ENCODE results near the gene ACADVL.

Gene ACADVL

DNA sequence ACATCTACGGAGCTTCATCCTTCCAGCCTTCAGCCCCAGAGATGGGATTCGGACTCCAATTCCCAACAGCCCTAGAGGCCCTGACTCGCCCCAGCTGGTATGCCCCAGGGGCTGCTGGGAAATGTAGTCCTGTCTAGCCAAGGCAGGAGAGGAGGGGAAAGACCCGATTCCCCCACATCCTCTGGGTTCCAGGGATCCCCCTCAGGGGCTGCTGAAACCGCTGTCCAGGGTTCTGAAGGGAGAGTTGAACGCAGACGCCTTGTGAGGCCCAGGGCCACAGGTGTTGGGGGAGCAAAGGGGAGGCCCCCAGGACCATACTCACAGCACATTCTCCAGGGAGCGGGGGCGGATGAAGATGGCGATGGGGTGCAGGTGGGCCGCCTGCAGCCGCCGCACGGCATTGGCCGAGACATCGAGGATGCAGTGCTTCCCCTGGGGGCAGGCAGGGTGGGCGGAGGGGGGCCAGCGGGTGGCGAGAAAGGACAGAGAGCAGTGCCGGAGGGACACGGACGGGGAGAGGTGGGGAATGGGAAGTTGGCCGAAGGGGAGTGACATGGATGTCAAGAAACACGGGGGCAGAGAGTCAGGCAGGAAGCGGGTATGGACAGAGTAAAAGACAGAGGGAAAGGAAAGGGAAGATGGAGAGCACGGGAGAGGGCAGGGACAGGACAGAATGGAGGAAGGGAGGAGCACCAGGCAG, 28.0 kb upstream of the ACADVL start:
- no peak for DNase-seq

DNA sequence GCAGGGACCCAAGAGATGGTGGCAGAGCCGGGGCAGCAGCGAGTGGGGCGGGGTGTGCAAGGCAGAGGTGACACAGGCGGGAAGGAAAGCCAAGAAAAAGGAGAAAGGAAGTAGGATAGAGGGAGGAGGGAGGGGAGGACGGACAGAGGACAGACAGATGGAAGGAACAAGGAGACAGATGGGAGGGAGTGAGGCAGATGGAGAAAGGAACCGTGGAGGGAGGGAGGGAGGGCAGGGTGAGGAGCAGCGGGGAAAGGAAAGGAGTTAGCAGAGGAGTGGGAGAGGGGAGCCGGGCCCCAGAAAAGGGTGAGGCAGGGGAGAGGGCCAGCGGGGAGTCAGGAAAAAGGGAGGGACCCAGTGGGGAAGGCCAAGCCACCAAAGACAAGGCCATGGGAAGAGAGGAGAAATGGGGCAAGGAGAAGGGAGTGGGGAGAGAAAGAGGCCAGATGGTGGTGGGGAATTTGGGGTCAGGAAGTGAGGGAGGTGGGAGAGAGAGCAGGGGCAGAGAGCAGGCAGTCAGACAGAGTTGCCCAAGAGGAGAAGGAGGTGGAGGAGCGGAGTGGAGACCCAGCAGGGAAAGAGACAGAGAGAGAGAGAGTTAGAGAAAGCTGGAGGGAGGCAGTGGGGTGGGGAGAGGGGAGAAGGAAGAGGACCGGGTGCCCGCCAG, 27.3 kb upstream of the ACADVL start:
- no peak for DNase-seq

DNA sequence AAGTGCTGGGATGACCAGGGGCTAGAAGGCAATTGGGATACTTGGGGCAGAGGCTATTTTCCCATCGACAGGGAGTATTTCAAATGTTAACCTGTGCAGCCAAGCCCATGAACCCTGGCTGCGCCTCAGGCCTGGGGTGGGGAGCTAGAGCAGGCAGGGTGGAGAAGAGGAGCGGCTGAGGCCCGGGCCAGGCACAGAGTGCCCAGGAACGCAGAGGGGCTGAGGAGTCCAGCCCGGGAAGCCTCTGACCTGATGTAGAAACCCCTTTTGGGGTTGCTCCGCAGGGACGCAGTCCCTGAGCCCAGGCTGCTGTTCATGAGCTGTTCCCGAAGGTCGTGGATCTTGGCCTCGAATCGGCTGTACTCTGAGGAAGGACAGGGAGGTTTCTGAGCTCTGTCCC, 23.8 kb upstream of the ACADVL start:
- no peak for DNase-seq

DNA sequence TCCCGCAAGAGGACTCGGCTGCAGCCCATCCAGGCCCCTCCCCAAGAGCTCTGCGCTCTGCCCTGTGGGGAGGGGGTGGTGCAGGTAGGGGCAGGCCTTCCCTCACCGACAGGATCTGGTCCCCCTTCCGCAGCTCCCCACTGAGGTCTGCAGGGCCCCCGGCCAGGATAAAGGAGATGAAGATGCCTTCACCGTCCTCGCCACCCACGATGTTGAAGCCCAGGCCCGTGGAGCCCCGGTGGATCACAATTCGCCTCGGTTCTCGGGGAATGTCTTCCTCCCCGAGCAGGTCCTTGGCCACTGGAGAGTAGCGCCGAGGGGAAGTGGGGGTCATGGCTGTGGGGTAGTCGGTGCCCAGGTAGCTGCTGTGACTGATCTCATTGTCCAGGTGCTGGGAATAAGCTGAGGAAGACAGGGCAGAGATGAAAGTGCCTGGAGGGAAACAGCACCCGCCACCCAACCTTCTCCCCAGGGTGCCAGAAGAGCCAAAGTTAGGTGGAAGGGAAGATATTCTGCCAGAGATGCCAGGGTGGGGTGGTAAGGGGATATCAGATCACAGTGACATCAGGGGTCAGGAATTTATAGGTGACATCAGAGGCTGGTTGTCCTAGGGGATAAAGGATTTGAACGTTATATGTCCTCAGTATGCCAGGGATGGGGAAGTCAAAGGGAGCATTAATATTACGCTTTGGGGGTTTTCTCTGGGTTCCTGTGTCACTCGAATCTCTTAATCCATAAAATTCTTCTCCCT, 22.9 kb upstream of the ACADVL start:
- no peak for DNase-seq

DNA sequence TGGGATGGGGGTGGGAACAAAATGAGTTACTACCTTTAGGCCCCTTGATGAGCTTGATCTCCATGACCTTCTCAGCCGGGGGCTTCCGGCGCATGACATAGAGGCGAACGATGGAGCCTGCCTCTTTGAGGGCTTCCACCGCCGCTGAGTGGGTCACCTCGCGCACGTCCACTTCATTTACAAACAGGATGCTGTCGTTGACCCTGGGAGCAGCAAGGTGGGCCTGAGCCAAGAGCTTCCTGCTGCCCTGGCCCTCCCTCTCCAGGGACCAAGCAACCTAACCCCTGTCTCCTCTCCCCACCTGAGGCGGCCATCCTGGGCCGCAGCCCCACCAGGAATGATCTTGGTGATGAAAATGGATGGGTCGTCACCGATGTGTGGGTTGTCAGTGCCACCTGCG, 16.3 kb upstream of the ACADVL start:
- no peak for DNase-seq

DNA sequence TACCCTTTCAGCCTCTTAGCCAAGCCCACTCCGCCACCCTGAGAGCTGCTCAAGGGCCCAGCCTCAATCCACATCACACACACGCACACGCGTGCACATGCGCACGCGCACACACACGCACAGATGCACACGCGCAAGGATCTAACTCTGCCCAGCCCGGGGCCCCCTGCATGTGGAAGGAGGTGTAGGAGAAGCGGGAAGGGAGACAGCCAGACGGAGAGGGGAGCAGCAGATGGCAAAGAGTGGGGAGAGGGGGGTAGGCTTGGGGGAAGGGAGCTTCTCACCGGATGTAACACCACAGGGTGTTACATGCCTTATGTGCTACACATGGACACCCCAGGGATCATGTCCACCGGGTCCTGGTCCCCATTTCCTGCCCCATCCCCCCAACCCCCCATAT, 15.4 kb upstream of the ACADVL start:
- no peak for DNase-seq

DNA sequence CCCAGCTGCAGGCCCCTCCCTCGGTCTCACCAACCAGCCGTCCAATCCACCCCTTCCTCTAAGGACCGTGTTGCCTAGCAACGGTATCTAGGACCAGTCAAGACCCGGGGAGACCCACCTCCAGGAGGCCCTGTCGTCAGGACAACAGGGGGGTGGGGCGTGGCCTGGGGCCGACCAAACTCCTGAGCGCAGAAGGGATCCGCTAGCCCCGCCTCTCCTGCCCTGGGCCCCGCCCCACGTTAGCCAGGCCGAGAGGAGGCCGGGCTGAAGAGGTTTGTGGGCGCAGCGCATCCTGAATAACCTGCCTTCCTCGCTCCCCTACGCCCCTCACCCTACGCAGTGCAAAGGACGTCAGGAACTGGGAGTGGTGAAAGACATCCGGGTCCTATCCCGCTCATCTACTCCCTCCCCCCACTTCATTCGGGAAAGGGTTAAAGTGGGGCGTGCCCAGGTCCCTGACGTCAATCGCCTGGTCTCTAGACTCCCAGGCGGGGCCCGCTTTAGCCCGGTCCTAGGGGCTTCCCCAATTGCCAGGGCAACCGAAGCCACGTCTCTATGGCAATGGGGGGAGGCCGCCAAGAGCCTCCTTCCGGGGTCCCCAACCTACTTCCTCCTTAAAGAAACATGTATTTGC, 14.8 kb upstream of the ACADVL start:
- no peak for DNase-seq

DNA sequence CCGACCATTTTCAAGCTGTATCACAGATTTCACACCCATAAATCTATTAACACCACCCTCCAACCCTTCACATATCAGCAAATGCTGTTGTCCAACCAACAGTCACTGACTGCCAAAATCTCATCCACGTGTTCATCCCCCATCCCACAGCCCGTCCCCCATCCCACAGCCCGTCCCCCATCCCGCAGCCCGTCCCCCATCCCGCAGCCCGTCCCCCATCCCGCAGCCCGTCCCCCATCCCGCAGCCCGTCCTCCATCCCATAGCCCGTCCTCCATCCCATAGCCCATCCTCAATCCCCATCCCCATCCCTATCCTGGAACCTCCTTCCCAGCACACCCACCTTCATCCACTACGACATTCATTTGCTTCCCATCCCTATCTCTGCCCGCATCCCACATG, 14.2 kb upstream of the ACADVL start:
- no peak for DNase-seq

DNA sequence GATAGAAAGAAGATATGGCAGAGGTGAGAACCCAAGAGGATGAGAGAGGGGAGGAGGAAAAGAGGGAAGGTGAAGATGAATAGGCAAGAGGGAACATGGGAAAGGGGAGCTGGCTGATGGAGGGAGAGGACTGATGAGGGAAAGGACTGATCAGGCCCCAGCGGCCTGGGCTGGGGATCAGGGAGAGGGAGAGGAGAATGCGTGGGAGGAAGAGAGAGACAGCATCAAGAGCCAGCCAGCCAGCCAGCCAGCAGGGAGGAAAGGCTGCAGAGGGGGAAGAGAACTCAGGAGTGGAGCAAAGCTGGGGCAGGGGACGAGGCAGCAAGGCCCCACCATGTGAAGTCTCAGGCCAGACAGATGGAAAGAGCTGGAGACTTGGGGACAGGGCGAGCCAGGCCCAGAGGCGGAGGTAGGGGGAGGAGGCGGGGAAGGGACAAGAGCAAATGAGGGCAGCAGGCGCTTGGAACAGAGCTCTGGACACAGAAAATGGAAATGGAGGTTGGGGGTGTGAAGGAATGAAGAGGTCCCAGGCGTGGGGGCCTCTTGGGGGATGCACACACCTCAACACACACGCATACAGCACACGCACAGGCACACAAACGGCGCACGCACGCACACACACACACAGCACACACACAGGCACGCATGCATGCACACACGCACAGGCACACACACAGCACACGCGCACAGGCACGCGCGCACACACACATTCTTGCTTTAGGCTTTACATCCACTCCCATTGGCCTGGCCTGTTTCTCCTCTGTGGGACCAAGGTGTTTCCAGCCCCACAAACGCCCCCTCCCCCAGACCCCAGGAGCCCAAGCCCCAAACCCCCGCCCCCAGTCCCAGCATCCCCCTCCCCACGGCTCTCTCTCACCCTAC, 12.4 kb upstream of the ACADVL start:
- DNase-seq, result no peak

DNA sequence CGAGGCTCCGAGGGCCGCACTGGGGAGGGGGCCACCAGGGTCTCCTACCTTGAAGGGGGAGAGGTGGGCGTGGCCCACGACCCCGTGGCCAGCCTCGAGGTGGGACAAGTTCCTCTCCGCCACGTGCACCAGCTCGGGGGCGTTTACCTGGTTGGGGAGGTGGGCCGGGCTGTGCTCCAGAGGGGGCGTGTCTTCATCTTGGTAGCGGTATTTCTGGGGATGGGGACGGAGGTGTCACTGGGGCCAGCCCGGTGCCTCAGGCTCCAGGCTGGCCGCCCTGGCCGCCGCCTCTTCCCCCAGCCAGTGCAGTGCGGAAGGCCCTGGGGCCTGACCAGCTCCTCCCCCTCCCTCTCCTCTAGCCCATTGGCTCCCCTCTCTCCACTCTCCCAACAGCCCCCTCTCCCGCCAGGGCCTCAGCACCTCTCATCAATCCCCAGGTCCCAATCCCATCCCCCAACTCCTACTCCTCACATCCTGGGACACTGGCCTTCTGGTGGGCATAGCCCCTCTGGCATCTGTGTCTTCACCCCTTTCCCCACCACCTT, 11.6 kb upstream of the ACADVL start:
- DNase-seq, result no peak

DNA sequence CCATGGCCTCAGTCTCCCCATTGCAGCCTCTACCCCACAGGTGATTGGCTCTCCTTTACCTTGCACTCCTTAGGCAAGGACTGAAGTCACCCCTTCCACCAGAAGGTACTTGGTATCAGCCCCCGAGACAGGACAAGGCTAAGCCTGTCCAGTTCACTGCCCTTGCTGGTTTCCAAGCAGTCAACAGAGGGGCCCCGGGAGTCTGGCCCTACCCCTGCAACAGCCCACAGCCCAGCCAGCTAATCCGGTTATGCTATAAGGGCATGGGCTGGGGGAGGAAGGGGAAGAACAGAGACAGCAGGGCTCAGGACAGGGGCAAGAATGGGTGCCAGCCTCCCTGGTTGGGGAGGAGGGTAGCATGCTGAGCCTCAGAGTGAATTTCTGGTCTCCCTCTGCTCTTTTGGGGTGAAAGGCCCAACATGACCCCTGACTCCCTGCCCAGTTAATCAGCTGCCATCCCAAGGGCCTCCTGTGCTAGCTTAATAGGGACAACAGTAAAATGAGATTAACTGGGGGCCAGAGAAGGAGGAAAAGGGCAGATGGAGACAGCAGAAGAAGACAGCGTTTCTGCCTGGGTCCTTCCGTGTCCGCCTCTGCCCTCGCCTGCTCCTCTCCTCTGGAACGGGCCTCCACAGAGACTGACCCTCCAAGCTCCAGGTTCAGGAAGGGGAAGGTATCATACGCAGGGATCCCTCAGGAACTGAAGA, 10.8 kb upstream of the ACADVL start:
- DNase-seq, result no peak

DNA sequence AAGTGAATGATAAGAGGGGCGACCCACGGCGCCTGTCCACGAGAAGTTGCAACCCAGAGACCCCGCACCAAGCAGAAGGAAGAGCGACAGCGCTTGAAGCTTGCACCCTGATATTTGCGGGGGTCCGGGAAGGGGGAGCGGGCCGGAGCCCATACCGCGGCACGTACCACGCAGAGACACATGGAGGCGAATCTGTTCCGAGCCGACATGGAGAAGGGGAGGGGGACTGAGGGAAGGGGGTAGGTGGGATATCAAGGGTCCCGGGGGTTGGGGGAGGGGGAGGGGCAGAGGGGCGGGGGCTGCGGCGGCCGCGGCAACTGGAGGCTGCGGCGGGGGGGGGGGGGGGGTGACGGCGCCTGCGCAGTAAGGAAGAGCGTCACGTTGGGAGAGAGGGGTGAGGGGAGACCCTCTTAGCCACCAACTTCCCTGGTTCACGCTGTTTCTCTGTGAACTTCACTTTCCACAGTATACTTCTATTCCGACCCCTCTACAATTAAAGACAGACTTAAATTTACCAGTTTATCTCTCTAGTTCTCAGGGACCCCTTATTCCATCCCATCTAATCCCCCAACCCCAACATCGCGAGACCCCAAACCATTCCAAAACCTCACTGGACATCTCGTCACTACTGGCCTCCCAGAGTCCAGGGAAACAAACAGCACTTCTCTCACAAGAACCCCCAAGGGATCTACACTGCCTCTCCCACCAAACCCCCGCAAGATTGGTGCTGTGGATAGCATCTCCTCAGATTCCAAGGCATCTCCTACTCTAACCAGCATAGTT, 8.1 kb upstream of the ACADVL start:
- no peak for DNase-seq

DNA sequence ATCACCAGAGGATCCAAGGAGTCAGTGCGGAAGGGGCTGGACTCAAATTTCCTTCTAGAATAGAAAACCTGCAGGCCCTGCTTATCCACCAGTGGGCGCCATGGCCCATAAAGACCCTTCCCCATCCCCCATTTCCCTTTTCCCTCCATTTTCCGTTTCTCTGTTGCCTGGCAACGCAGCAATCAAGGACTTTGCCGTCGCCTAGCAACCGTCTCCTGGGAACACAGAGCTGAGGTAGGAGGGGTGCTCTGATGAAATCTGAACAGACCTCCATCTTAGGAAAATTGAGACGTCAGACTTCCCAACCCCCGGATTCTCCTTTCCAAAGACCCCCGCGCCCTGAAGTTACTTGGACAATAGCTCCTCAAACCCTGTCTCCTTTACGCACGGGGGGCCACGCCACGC, 5.8 kb upstream of the ACADVL start:
- no peak for DNase-seq

DNA sequence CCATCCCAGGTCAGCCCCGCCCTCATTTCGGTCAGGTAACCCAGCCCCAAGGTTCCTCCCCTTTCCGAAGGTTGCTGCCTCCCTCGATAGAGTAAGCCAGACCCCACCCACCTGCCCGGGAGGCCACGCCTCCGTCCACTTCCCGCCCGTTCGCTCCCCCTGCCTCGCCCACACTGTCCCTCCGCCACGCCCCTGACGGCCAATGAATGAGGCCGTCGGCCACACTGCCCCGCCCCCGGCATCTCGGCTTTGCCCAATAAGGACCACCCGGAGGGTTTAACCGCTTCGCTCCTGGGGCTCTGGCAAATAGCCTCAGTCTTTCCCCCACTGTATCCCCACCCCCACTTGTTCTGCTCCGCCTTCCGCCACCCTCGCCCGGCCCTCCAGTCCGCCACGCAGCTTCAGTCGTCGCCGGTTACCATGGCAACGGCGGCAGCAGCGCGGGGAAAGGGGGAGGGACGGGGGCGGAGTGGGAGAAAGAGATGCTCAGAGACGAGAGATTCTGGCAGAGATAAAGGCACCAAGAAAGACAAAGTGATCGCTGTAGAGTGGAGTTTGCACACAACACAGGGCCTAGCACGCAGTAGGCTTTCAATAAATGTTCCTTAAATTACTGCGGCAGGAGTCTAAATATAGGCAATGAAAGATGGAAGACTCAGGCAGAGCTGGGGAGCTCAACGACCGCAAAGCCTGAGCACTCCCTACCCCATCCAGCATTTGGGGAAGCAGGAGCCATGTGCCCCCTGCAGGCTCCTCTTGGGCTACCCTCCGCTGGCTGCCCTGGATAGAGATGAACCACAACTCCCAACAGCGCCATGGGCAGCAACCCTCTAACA, 5.2 kb upstream of the ACADVL start:
- DNase-seq, result peak; percentile 77

DNA sequence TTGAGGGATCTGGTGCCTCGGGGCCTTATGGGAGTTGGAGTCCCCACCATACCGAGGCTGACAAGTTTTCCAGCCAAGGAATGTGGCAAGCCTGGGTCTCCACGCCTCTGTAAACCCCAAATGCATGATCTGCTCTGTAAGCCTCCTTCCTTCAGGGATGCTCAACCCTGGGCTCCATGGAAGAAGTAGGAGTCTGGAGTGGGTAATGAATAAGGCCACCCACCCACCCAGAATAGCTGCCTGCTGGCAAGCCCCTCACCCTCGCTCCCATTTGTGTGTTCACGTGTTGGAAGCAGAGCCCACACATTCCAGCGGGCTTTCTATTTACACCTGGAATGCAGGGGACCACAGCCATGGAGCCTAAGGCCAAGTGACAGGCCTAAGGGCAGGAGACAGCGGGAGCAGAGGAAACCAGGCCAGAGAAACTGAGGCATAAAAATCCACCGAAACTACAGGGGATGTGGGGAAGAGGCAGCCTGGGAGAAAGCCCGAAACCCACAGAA, 4.6 kb upstream of the ACADVL start:
- no peak for DNase-seq

DNA sequence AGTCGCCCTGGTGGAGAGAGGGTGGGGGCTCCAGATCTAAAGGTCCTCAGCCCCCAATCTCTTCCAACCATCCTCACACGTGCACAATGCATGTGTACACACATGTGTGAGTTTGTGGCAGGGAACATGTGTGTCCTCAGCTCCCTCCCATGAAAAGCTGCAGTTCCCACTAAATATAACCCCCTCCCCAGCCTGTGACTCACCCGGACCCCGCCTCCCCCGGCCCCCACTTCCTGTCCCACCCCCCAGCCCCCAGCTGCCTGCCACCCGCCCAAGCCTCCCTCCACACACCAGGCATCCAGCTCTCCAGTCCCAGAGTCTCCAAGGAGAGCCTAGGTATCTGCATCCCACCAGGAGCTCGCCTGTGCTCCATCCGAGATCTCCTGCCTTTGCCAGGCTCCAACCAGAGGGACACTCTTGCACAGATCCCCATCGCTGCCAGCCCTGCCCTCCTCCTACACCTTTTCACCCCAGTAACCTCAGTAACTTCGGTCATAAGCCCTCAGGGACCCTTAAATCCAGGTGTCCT, 4.0 kb upstream of the ACADVL start:
- no peak for DNase-seq

DNA sequence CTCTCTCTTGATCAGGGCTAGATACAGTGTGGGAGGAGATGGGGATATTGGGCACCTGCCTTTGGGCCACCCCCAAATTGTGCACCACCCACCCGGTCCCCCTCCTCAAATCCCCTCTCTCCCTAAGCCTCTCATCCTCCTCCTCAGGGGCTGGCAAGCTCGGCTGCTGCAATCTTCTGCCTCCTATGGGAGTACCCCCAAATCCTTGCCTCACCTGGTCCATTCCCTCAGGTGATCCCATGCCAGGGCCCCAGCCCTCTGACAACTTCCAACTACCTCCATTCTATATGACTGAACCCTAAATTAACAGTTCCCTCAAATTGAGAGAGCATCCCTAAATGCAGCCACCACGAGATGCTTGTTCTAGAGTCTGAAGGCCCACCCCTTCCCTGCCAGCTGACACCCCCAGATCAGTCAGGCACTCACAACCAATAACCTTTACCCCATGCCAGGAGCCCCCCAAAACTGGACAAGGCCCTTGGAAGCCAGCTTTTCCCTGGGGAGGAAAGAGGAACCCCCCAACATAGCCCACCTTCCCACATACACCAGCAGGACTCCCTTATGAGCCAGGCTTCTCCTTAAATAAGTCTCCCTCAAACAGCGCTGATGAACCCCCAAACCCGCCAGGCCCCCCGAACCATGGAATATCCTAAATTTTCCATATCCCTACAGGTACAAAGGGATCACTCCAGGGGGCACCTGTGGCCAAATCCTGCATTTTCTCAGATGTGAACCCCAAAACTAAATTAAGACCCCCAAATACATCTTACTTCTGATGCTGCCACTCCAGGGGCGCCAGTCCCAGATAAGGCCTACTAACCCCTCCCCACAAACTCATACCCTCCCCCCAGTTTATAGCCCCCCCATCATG, 3.3 kb upstream of the ACADVL start:
- DNase-seq, result no peak
